Transverse colon (tissue), 3 donors: Measurements from ENCODE around the gene RIN2.

Source experiments
- CTCF ChIP-seq, 5 experiments: fragments of 200-600 bp in 3 of 5; fragments of 450-650 bp in 2 of 5; sonication (generic) in 3 of 5; IDR thresholded peaks; 1 replicate in 2 of 5; 2 replicates in 3 of 5; pipeline ENCODE4 v1.5.1; 2016 to 2017; ENCODE audit warnings: antibody characterized with exemption in 5 of 5, inconsistent platforms in 3 of 5, mild to moderate bottlenecking in 2 of 5, moderate library complexity in 1 of 5
- POLR2A ChIP-seq: fragments of 450-650 bp; IDR thresholded peaks from one replicate; pipeline ENCODE4 v1.6.1; 2016; ENCODE audit warnings: antibody characterized with exemption, mild to moderate bottlenecking, moderate library complexity

- TF ChIP-seq CTCF (IDR thresholded peaks at IDR 0.05) = no peak
- TF ChIP-seq POLR2A = no peak
Observed at GRCh38 chr20:19765913-19766312, 7.9 kb downstream of the RIN2 start.
